Neural cell (in vitro differentiated cells): ENCODE measurements around the gene TLE1. TPM values are rescaled to one million over a fixed set of nuclear protein-coding genes. Genes with fewer than 3 reads are reported as not detected.

Source experiments
- H2AFZ ChIP-seq: fragments of 200-600, 300-800 bp; sonication (generic), shearing (Covaris generic); 2 replicates; pipeline ENCODE4 v1.6.0; 2014; ENCODE audit warnings: low read depth, mild to moderate bottlenecking, antibody characterized with exemption, low read length, moderate library complexity
- H3F3A ChIP-seq: fragments of 200-600 bp; shearing (Covaris generic); 2 replicates; pipeline ENCODE4 v1.6.1; 2016; ENCODE audit warnings: mild to moderate bottlenecking, moderate library complexity, mixed read lengths, antibody characterized with exemption, low read length; ENCODE audit not compliant: insufficient read depth, poor library complexity, severe bottlenecking
- H3K27ac ChIP-seq: fragments of 200-600, 300-800 bp; sonication (generic), shearing (Covaris generic); 2 replicates; pipeline ENCODE4 v1.5.1; 2014; ENCODE audit warnings: mild to moderate bottlenecking, low read length, moderate library complexity
- H3K27me3 ChIP-seq: fragments of 300-800, 200-600 bp; sonication (generic), shearing (Covaris generic); 2 replicates; pipeline ENCODE4 v1.6.0; 2014; ENCODE audit warnings: mild to moderate bottlenecking, low read depth, low read length, moderate library complexity; ENCODE audit not compliant: insufficient read depth
- H3K36me3 ChIP-seq: fragments of 300-800, 200-600 bp; sonication (generic), shearing (Covaris generic); 2 replicates; pipeline ENCODE4 v1.5.1; 2014; ENCODE audit warnings: mild to moderate bottlenecking, antibody characterized with exemption, low read length, moderate library complexity; ENCODE audit not compliant: insufficient read depth
- H3K4me2 ChIP-seq: fragments of 300-800, 200-600 bp; sonication (generic), shearing (Covaris generic); 2 replicates; pipeline ENCODE4 v1.6.0; 2014; ENCODE audit warnings: mild to moderate bottlenecking, low read length
- H3K4me3 ChIP-seq: fragments of 300-800, 200-600 bp; sonication (generic), shearing (Covaris generic); 2 replicates; pipeline ENCODE4 v1.5.1; 2014; ENCODE audit warnings: mild to moderate bottlenecking, low read length, moderate library complexity
- H3K79me2 ChIP-seq: fragments of 200-600 bp; shearing (Covaris generic); replicated peaks from 2 replicates; pipeline ENCODE4 v1.6.0; 2014; ENCODE audit warnings: mild to moderate bottlenecking, low read length, moderate library complexity; ENCODE audit not compliant: insufficient read depth
- H3K9ac ChIP-seq: fragments of 300-800, 200-600 bp; sonication (generic), shearing (Covaris generic); 2 replicates; pipeline ENCODE4 v1.6.1; 2016; ENCODE audit warnings: mild to moderate bottlenecking, low read length, mixed read lengths
- H3K9me2 ChIP-seq: fragments of 200-600 bp; shearing (Covaris generic); 2 replicates; pipeline ENCODE4 v1.6.1; 2016; ENCODE audit warnings: mild to moderate bottlenecking, low read length, mixed read lengths; ENCODE audit not compliant: insufficient read depth
- H3K9me3 ChIP-seq: fragments of 200-600, 300-800 bp; sonication (generic), shearing (Covaris generic); 2 replicates; pipeline ENCODE4 v1.6.1; 2016; ENCODE audit warnings: mild to moderate bottlenecking, mixed run types, low read length, moderate library complexity, mixed read lengths
- H4K20me1 ChIP-seq: fragments of 200-600 bp; shearing (Covaris generic); 2 replicates; pipeline ENCODE4 v1.6.1; 2016; ENCODE audit warnings: mild to moderate bottlenecking, mixed run types; ENCODE audit not compliant: insufficient read depth
- EP300 ChIP-seq: fragments of 450-650 bp; conservative IDR thresholded peaks from 2 replicates; pipeline ENCODE4 v1.6.1; 2014; ENCODE audit warnings: antibody characterized with exemption, mild to moderate bottlenecking, moderate library complexity; ENCODE audit not compliant: poor library complexity, severe bottlenecking
- EZH2 ChIP-seq: fragments of 200-600, 300-800 bp; shearing (Covaris generic), sonication (generic); IDR thresholded peaks from 2 replicates; pipeline ENCODE4 v1.6.1; 2014; ENCODE audit warnings: antibody characterized with exemption, low read length, borderline replicate concordance, mild to moderate bottlenecking; ENCODE audit not compliant: insufficient read depth, poor library complexity, severe bottlenecking
- MXI1 ChIP-seq: fragments of 450-650 bp; conservative IDR thresholded peaks from 2 replicates; pipeline ENCODE4 v1.6.1; 2014; ENCODE audit warnings: antibody characterized with exemption, mild to moderate bottlenecking; ENCODE audit not compliant: poor library complexity, severe bottlenecking
- POLR2AphosphoS5 ChIP-seq: IDR thresholded peaks from 2 replicates; pipeline ENCODE4 v1.6.1; 2012
- RAD21 ChIP-seq: fragments of 450-650 bp; conservative IDR thresholded peaks from 2 replicates; pipeline ENCODE4 v1.6.1; 2014; ENCODE audit warnings: antibody characterized with exemption, mild to moderate bottlenecking, moderate library complexity
- SMC3 ChIP-seq: fragments of 450-650 bp; conservative IDR thresholded peaks from 2 replicates; pipeline ENCODE4 v1.6.1; 2014; ENCODE audit warnings: antibody characterized with exemption, mild to moderate bottlenecking, moderate library complexity; ENCODE audit not compliant: poor library complexity
- TAF1 ChIP-seq: IDR thresholded peaks from 2 replicates; pipeline ENCODE4 v1.6.1; 2012; ENCODE audit warnings: low read depth
- polyA plus RNA-seq: library from polyadenylated mRNA; depleted of rRNA; stranded (reverse); fragments of >200 nt; gene quantifications from 2 replicates; pipeline ENCODE4 v1.2.3, GENCODE V29; 2014
- TF ChIP-seq, protein P1 (sequence below): fragments of 450-650 bp; IDR thresholded peaks from 2 replicates; pipeline ENCODE4 v1.5.1; 2014; ENCODE audit warnings: antibody characterized with exemption, mild to moderate bottlenecking, moderate library complexity; ENCODE audit not compliant: poor library complexity, severe bottlenecking
- TF ChIP-seq, protein P2 (sequence below): IDR thresholded peaks from 2 replicates; pipeline ENCODE4 v1.6.1; 2012; ENCODE audit warnings: borderline replicate concordance

The TLE1 gene
- polyA plus RNA-seq, 1 donor from 2014 or later = 93.6 TPM

DNA sequence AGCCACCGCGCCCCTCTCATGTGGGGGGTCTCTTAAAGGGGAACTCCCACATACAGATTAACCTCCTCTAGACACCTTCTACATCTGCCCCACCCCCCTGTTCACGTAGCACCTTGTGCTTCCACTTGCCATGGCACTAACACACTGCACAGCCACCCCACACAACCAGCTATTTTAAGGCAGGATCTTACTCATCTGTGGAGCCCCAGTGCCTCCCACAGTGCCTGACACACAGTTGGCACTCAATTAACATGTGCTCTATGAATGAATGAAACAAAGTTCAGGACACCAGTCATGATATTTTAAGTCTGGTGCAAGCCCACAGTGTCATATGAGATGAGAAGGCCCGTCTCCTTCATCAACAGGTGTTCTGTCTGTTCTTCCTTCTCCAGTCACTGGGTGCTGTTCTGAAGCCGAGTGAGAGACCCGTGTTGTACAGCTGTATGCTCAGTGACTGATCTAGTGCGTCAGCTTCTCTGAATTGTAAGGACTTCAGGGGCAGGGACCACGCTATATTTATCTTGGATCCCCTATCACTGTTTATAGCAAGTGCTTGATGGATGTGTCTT, 149.1 kb downstream of the TLE1 start:
- H3K4me3 ChIP-seq = no peak overlapping the region
- H2AFZ ChIP-seq = no peak overlapping the region
- H4K20me1 ChIP-seq = no peaks in the 10 kb centered on the region
- H3K36me3 ChIP-seq = no peaks in the 10 kb centered on the region
- H3K27ac ChIP-seq = no peak overlapping the region
- H3K9me2 ChIP-seq = no peaks in the 10 kb centered on the region
- no peaks in the 10 kb centered on the region for H3F3A ChIP-seq
- H3K27me3 ChIP-seq = no peaks in the 10 kb centered on the region
- no peak overlapping the region for H3K9ac ChIP-seq
- TF ChIP-seq POLR2AphosphoS5 = no peak
- TF ChIP-seq, protein P1, sequence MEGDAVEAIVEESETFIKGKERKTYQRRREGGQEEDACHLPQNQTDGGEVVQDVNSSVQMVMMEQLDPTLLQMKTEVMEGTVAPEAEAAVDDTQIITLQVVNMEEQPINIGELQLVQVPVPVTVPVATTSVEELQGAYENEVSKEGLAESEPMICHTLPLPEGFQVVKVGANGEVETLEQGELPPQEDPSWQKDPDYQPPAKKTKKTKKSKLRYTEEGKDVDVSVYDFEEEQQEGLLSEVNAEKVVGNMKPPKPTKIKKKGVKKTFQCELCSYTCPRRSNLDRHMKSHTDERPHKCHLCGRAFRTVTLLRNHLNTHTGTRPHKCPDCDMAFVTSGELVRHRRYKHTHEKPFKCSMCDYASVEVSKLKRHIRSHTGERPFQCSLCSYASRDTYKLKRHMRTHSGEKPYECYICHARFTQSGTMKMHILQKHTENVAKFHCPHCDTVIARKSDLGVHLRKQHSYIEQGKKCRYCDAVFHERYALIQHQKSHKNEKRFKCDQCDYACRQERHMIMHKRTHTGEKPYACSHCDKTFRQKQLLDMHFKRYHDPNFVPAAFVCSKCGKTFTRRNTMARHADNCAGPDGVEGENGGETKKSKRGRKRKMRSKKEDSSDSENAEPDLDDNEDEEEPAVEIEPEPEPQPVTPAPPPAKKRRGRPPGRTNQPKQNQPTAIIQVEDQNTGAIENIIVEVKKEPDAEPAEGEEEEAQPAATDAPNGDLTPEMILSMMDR = no peak
- TF ChIP-seq MXI1 = no peak
- no peak for TF ChIP-seq TAF1
- no peak for TF ChIP-seq RAD21
- H3K9me3 ChIP-seq = no peaks in the 10 kb centered on the region
- no peaks in the 10 kb centered on the region for H3K79me2 ChIP-seq
- H3K4me2 ChIP-seq = no peak overlapping the region

DNA sequence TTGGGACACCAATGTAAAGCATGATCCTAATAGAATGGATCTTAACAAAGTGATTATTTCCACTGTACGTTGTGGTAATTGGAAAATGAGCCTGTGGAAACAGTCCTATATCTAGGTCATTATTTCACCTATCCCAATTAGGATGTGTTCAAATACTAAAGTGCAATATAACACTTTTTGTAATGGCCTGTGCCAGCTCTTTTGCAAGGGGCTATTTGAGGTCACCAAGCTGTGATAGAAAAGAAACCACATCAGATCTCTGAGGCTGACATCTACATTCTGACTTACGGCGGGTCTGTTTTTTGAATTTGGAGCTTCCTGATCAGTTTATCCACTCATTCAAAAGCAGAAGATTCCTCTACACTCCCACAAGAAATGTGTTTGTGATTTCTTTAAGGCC, 150.0 kb downstream of the TLE1 start:
- H3K9me2 ChIP-seq = no peaks in the 10 kb centered on the region
- no peak overlapping the region for H3K4me2 ChIP-seq
- H3F3A ChIP-seq = no peaks in the 10 kb centered on the region
- H3K4me3 ChIP-seq = no peak overlapping the region
- TF ChIP-seq, protein P2, sequence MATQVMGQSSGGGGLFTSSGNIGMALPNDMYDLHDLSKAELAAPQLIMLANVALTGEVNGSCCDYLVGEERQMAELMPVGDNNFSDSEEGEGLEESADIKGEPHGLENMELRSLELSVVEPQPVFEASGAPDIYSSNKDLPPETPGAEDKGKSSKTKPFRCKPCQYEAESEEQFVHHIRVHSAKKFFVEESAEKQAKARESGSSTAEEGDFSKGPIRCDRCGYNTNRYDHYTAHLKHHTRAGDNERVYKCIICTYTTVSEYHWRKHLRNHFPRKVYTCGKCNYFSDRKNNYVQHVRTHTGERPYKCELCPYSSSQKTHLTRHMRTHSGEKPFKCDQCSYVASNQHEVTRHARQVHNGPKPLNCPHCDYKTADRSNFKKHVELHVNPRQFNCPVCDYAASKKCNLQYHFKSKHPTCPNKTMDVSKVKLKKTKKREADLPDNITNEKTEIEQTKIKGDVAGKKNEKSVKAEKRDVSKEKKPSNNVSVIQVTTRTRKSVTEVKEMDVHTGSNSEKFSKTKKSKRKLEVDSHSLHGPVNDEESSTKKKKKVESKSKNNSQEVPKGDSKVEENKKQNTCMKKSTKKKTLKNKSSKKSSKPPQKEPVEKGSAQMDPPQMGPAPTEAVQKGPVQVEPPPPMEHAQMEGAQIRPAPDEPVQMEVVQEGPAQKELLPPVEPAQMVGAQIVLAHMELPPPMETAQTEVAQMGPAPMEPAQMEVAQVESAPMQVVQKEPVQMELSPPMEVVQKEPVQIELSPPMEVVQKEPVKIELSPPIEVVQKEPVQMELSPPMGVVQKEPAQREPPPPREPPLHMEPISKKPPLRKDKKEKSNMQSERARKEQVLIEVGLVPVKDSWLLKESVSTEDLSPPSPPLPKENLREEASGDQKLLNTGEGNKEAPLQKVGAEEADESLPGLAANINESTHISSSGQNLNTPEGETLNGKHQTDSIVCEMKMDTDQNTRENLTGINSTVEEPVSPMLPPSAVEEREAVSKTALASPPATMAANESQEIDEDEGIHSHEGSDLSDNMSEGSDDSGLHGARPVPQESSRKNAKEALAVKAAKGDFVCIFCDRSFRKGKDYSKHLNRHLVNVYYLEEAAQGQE = no peak
- TF ChIP-seq POLR2AphosphoS5 = no peak
- TF ChIP-seq, protein P1 = no peak
- no peak for TF ChIP-seq TAF1
- no peak for TF ChIP-seq RAD21
- no peak for TF ChIP-seq MXI1
- no peak for TF ChIP-seq SMC3
- no peak for TF ChIP-seq EP300
- TF ChIP-seq EZH2 = no peak
- no peaks in the 10 kb centered on the region for H4K20me1 ChIP-seq
- H3K27ac ChIP-seq = no peak overlapping the region
- no peaks in the 10 kb centered on the region for H3K27me3 ChIP-seq
- no peaks in the 10 kb centered on the region for H3K36me3 ChIP-seq
- H3K9me3 ChIP-seq = no peaks in the 10 kb centered on the region
- H3K9ac ChIP-seq = no peak overlapping the region
- no peaks in the 10 kb centered on the region for H3K79me2 ChIP-seq
- H2AFZ ChIP-seq = no peak overlapping the region
